Muscle layer of colon (tissue), 2 donors: ENCODE results near the gene MOG.
"Not testable (repeated sequence)": the region's sequence is repeated elsewhere in the genome, so short reads cannot be mapped to it uniquely, and the experiment has no call there.

ENCODE experiments used
- H3K27ac ChIP-seq: one replicate; pipeline ENCODE4 v1.7.0; 2013; ENCODE audit warnings: low read depth, mild to moderate bottlenecking, low read length, moderate library complexity
- H3K27me3 ChIP-seq, 2 donors: one replicate each; pipeline ENCODE4 v1.7.0; 2013; ENCODE audit warnings: low read length in 2 of 2, mild to moderate bottlenecking in 2 of 2; ENCODE audit not compliant: insufficient read depth in 2 of 2, control insufficient read depth in 1 of 2
- H3K36me3 ChIP-seq: one replicate; pipeline ENCODE4 v1.7.0; 2013; ENCODE audit warnings: mild to moderate bottlenecking, low read length; ENCODE audit not compliant: insufficient read depth
- H3K4me1 ChIP-seq: one replicate; pipeline ENCODE4 v1.7.0; 2013; ENCODE audit warnings: mild to moderate bottlenecking, low read length; ENCODE audit not compliant: insufficient read depth
- H3K4me3 ChIP-seq, 2 donors: one replicate each; pipeline ENCODE4 v1.7.0; 2013; ENCODE audit warnings: low read length in 2 of 2, low read depth in 1 of 2, mild to moderate bottlenecking in 1 of 2, moderate library complexity in 1 of 2
- H3K9ac ChIP-seq: one replicate; pipeline ENCODE4 v1.7.0; 2013; ENCODE audit warnings: low read length
- H3K9me3 ChIP-seq: one replicate; pipeline ENCODE4 v1.7.0; 2013; ENCODE audit warnings: mild to moderate bottlenecking, low read length
- donor health status: abdominal sarcoma.
- donor health status: Adenocarcinoma of cecum.

MOG gene

DNA sequence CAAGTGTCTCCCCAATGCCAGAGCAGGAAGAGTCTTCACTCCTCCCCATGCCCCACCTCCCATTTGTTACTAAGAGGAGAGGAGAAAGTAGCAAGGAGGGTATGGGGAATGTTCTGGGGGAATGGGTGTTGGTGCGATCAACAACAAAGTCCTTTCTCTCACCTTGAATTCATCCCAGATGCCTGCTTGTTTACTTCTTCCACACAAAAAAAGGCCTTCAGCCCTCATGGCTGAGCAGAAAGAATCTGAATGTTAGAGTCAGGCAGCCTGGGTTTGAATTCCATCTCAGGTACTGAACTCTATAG lies 9.9 kb downstream of the MOG start:
- no peak overlapping the region for H3K9ac ChIP-seq
- H3K27ac ChIP-seq = no peak overlapping the region
- no peaks in the 10 kb centered on the region for H3K4me1 ChIP-seq

DNA sequence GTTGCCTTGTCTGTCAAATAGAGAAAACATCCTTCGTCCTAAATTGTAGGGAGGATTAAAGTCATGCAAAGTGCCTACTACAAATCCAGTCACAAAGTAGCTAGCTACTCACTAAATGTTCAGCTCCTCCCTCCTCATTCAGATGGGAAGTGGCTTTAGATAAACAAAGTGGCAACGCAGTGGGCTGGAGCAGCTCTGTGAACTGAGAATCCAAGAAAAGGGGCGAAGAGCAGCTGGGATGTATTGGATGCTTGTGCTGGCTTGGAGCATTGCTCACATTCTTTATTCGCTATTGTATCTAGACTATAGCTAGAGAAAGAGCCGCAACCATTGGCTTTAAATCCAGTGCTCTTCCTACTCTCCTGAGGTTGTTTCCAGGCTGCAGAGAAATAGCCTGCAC lies 10.3 kb downstream of the MOG start:
- no peaks in the 10 kb centered on the region for H3K4me1 ChIP-seq
- peaks cover 10 to 18% of the 10 kb centered on the region in 2 donors for H3K27me3 ChIP-seq
- H3K27ac ChIP-seq = no peak overlapping the region

More for the DNA sequence above, 9.9 kb downstream of the MOG start:
- Histone ChIP-seq H3K36me3 (no peaks in the 10 kb centered on the region), H3K9me3 (no peaks in the 10 kb centered on the region), H3K27me3 (peaks cover 10 to 20% of the 10 kb centered on the region in 2 donors), H3K4me3 (no peak overlapping the region)

DNA sequence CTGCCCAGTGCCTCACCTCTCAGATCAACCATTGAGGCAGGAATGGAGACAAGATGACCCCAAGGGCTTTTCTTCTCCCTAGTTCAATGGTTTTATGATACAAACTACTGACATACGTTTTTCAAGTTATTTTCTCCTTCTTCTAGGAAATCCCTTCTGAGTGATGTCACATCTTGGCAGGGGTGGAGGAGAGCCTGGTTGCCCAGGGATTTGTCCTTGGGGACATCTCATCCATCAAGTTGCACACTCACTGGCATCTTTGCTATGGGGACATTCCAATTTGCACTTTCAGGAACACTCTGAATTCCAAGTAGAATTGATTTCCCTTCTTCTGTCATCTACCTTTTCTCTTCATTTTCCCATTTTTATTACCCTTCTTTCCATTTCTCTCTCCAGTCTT lies 14.1 kb downstream of the MOG start:
- H3K27ac ChIP-seq = no peak overlapping the region

More for the DNA sequence above, 10.3 kb downstream of the MOG start:
- H3K36me3 ChIP-seq = no peaks in the 10 kb centered on the region
- no peak overlapping the region for H3K9ac ChIP-seq
- H3K4me3 ChIP-seq = no peak overlapping the region
- no peaks in the 10 kb centered on the region for H3K9me3 ChIP-seq

DNA sequence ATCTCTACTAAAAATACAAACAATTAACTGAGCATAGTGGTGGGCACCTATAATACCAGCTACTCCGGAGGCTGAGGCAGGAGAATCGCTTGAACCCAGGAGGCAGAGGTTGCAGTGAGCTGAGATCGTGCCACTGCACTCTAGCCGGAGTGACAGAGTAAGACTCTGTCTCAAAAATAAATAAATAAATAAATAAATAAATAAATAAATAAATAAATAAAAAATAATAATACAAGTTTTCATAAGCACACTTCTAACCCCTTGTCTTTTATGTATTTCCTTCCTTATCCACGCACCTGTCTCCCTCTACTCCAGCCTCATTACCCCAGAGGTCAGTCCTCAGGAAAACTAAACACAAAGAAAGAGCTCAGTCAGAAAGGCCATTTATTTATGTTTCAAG lies 15.2 kb downstream of the MOG start:
- not testable (repeated sequence) for H3K36me3 ChIP-seq, H3K9me3 ChIP-seq, H3K4me3 ChIP-seq, H3K4me1 ChIP-seq, H3K9ac ChIP-seq, H3K27ac ChIP-seq, H3K27me3 ChIP-seq

More for the DNA sequence above, 14.1 kb downstream of the MOG start:
- H3K4me3 ChIP-seq = no peak overlapping the region
- no peaks in the 10 kb centered on the region for H3K4me1 ChIP-seq
- H3K9ac ChIP-seq = no peak overlapping the region
- no peaks in the 10 kb centered on the region for H3K36me3 ChIP-seq
- H3K9me3 ChIP-seq = no peaks in the 10 kb centered on the region
- H3K27me3 ChIP-seq = peaks cover 6 to 10% of the 10 kb centered on the region in 2 donors

DNA sequence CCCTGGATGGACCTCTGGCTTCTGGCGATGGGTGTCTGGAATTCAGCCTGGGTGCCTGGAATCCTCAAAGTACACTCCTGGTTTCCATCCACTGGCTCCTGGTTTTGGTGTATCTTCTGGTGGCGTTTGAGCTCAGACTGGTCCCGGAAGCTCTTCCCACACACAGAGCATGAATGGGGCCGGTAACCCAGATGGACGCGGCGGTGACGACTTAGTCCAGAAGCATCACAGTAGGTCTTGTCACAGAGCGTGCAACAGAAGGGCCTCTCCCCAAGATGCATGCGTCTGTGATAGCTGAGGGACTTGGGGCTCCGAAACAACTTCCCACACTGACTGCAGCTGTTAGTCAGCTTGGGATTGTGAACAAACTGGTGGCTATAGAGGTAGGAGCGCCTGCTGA lies 16.3 kb downstream of the MOG start:
- Histone ChIP-seq H3K36me3 (no peaks in the 10 kb centered on the region), H3K9me3 (no peaks in the 10 kb centered on the region), H3K27me3 (peaks cover 6 to 10% of the 10 kb centered on the region in 2 donors), H3K27ac (no peak overlapping the region), H3K9ac (no peak overlapping the region), H3K4me1 (no peaks in the 10 kb centered on the region), H3K4me3 (no peak overlapping the region)

DNA sequence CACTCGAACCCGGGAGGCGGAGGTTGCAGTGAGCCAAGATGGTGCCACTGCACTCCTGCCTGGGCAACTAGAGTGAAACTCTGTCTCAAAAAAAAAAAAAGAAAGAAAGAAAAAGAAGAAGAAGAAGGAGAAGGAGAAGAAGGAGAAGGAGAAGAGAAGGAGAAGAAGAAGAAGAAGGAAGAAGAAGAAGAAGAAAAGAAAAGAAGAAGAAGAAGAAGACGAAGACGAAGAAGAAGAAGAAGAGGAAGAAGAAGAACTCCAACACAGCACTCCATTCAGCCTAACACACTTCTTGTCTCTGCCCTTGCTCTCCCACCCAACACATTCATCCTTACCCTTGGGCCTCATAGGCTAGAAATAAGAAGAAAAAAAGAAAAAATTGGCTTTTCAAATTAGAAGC lies 17.1 kb downstream of the MOG start:
- Histone ChIP-seq H3K27ac (no peak overlapping the region), H3K9ac (no peak overlapping the region), H3K36me3 (no peaks in the 10 kb centered on the region), H3K9me3 (no peaks in the 10 kb centered on the region), H3K4me1 (no peaks in the 10 kb centered on the region), H3K4me3 (no peak overlapping the region), H3K27me3 (peaks cover 6 to 10% of the 10 kb centered on the region in 2 donors)

DNA sequence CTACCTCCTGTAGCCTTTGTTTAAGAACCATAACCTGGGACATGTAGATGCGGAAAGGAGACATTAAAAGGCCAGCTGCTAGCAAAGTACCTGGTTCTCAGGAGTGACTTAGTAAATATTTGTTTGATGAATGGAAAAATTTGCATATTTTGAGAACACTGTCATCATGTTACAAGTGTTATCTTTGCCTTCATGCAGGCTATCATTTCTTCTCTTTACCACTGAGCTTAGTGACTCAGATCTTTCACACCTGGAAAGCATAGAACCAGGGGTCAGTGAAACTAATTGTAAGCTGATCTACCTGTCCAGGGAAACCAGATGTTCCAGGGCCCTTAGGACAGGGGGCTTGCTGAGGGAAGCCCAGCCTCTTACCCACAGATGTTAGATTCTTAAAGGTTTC lies 18.7 kb downstream of the MOG start:
- H3K27me3 ChIP-seq = peaks cover 2 to 5% of the 10 kb centered on the region in 2 donors
- no peak overlapping the region for H3K4me3 ChIP-seq
- H3K9me3 ChIP-seq = no peaks in the 10 kb centered on the region
- no peaks in the 10 kb centered on the region for H3K36me3 ChIP-seq
- H3K4me1 ChIP-seq = no peaks in the 10 kb centered on the region
- no peak overlapping the region for H3K27ac ChIP-seq
- H3K9ac ChIP-seq = no peak overlapping the region

DNA sequence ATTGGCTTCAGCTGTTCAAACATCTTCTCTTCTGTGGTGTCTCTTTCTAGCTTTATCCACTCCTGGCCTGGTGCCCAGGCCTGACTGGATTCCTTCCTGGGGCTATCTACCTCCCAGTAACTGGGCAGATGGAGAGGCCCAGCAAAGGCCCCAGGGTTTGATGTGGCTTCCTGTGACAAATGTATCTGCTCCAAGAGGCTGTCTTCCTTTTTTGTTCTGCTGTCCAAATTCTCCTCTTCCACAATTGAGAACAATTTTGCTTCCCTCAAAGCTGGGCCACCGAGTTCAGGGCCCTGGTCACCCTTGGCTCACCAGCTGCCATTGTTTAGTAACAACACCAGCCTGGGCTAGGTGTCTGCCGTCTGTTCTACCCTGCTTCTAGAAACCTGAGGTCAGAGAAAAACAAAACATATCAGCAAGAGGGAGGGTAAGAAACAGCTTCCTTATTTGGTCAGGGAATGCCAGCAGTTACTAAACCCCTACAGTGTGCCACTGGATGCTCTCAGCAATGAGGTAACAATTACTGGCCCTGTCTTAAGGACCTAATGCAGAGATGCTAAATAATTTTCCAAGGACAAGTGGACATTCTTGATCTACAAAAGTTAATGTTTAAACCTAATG lies 20.2 kb downstream of the MOG start:
- H3K27ac ChIP-seq = no peak overlapping the region
- no peaks in the 10 kb centered on the region for H3K36me3 ChIP-seq
- H3K4me1 ChIP-seq = no peaks in the 10 kb centered on the region
- no peaks in the 10 kb centered on the region for H3K27me3 ChIP-seq
- no peak overlapping the region for H3K4me3 ChIP-seq
- H3K9ac ChIP-seq = no peak overlapping the region
- no peaks in the 10 kb centered on the region for H3K9me3 ChIP-seq

DNA sequence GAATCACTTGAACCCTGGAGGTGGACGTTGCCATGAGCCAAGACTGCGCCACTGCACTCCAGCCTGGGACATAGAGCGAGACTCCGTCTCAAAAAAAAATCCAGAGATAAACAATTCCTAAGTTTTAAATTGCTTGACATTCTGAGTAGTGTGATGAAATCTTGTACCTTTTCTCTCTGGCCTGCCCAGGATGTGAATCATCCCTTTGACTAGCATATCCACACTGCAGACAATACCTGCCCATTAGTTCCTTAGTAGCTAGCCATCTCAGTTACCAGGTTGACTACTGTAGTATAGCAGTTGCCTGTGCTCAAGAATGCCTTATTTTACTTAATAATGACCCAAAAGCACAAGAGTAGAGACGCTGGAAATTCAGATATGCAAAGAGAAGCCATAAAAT lies 21.2 kb downstream of the MOG start:
- Histone ChIP-seq H3K27me3 (no peaks in the 10 kb centered on the region), H3K36me3 (no peaks in the 10 kb centered on the region), H3K4me1 (no peaks in the 10 kb centered on the region), H3K9me3 (no peaks in the 10 kb centered on the region), H3K27ac (no peak overlapping the region), H3K9ac (no peak overlapping the region), H3K4me3 (no peak overlapping the region)

DNA sequence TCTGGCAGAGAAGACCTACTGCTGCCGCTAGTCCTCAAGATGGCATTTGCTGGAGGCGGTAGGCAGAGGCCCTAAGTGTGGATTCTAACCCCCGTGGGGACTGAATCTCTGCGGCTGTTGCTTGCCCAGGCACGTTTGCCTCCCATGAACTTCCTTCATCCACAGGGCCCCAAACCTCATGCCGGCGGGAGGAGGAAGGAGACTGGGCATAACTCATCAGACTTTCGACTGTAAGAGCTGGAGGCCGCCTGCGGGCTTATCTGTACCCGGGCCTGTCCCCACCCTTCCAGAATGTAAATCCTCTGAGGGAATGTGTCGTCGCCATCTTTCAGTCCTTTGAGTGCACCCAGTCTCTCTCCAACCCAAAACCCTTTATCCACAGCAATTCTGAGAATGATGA lies 23.1 kb downstream of the MOG start:
- Histone ChIP-seq H3K4me1 (no peaks in the 10 kb centered on the region), H3K27ac (no peak overlapping the region), H3K27me3 (no peaks in the 10 kb centered on the region), H3K4me3 (no peak overlapping the region), H3K36me3 (no peaks in the 10 kb centered on the region), H3K9ac (no peak overlapping the region), H3K9me3 (no peaks in the 10 kb centered on the region)

DNA sequence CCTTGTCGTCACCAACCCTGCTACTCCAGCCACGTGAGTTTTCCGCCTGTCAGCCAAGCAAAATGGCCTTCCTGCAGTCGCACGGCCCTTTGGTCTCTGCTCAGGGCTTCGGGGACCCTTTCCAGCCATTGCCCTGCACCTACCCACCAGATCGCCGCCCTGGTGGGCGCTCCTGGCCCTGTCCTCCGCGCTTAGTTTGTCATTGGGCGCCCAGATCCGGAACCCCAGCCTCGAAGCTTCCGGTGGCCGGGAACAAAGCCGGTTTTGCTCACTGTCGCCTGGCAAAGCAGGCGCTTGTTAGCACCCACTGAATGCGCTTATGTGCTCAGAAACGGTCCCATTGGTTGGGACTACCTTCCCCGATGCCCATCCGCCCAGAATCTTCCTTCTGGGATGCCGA lies 23.5 kb downstream of the MOG start:
- no peak overlapping the region for H3K27ac ChIP-seq
- H3K9me3 ChIP-seq = no peaks in the 10 kb centered on the region
- no peaks in the 10 kb centered on the region for H3K36me3 ChIP-seq
- H3K4me1 ChIP-seq = no peaks in the 10 kb centered on the region
- H3K27me3 ChIP-seq = no peaks in the 10 kb centered on the region
- no peak overlapping the region for H3K9ac ChIP-seq
- H3K4me3 ChIP-seq = no peak overlapping the region

DNA sequence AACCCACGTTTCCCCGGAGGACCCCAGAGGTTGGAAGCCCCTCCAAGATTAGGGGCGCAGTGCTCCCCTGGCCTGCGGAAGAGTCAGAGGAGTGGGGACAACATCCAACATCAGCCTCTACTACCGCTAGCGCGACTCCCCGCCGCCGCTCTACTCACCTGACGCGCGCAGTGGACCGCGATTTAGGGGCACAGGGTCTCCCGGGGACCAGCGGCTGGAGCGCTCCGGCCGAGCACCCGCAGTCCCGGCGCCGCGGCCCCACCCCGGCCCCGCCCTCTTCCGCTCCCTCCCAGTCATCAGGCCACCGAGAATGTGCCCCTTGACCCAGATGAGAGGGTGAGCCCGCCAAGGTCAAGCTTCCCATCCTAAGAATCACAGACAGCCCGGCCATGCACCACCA lies 24.0 kb downstream of the MOG start, which contains the start of gene ZFP57:
Gene ZFP57 (minus strand): TSS at position 249 of the 400 bp plus-strand sequence. CDS start 4,149 bp downstream, outside the sequence.
- Histone ChIP-seq H3K4me3 (no peak within 1 kb of the TSS), H3K9ac (no peak within 1 kb of the TSS)

More for the DNA sequence above, 24.0 kb downstream of the MOG start, which contains the start of gene ZFP57:
- H3K9me3 ChIP-seq = no peaks in the 10 kb centered on the region
- H3K36me3 ChIP-seq = no peaks in the 10 kb centered on the region
- H3K27me3 ChIP-seq = no peaks in the 10 kb centered on the region
- H3K4me1 ChIP-seq = no peaks in the 10 kb centered on the region
- no peak within 1 kb of the TSS for H3K27ac ChIP-seq
